ENCODE measurements around the gene MACO1. TPM values are rescaled to one million over a fixed set of nuclear protein-coding genes. Genes with fewer than 3 reads are reported as not detected.

MACO1 gene
- total and polyA plus RNA-seq, 4 donors, result 7.9 to 20.7 (median 13.6) TPM

DNA sequence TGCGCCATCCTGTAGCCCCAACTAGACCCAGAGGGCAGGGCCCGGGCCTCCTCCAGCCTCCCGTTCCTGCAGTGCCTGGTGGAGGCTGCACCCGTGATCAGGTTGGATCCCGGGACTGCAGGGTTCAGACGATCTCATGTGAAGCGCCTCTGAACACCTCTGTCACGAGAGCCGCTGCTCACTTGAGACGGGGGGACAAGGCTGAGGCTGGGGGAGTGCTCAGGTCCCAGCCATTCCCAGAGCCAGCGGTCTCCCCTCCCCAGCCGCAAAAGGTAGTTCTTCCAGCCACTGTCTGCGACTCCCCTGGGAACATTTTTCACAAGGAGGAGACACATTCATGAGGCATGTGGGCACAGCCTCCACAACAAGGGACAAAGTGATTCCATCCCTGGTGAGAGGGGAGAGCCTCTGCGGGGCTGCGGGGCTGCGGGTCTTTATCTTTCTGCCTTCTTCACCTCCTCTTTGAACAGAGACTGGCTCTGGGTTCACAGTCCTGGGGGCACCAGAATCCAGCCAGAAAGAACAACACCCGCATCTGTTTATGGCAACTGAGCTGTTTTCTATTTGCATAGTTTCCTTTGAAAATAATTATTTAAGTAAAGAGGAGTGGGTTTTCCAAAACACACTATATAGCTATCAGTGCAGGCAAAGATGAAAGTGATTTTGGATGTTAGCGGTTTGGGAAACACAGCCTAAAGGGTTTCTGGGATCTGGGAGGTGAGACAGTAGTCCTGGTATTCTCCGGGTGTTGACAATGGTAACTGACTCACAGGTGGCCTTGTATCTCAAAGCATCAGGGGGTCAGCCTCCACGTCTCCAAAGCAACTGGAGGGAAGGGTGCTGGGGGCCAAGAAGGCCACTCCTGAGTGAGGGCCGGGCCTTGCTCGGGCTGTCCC lies 99.7 kb downstream of the MACO1 start:
- no peak for DNase-seq
- Histone ChIP-seq H3K36me3 (ENCODE audit: control insufficient read depth in 4 of 4, insufficient read depth in 4 of 4, low read length in 4 of 4) (no peaks in the 10 kb centered on the region), H3K27me3 (ENCODE audit: control insufficient read depth in 3 of 3, insufficient read depth in 3 of 3, low read length in 2 of 3) (no peaks in the 10 kb centered on the region), H3K4me3 (no peak overlapping the region), H3K27ac (ENCODE audit: low read depth in 1 of 2, low read length in 1 of 2) (no peak overlapping the region), H3K9me3 (ENCODE audit: control insufficient read depth in 4 of 4, insufficient read depth in 3 of 4, low read length in 3 of 4) (peaks cover 0 to 3% (median under 1%) of the 10 kb centered on the region in 4 donors), H3K9ac (ENCODE audit: insufficient read depth in 1 of 2, low read length in 2 of 2) (no peak overlapping the region), H3K4me1 (ENCODE audit: control insufficient read depth in 5 of 5, insufficient read depth in 5 of 5, low read length in 5 of 5) (no peaks in the 10 kb centered on the region)
- ATAC-seq (ENCODE audit: insufficient read depth, low FRiP score), result no peak
- WGBS, 2 donors, result 93 to 96% methylated on average over 22 of the region's 22 CpGs
- TF ChIP-seq, protein P1, sequence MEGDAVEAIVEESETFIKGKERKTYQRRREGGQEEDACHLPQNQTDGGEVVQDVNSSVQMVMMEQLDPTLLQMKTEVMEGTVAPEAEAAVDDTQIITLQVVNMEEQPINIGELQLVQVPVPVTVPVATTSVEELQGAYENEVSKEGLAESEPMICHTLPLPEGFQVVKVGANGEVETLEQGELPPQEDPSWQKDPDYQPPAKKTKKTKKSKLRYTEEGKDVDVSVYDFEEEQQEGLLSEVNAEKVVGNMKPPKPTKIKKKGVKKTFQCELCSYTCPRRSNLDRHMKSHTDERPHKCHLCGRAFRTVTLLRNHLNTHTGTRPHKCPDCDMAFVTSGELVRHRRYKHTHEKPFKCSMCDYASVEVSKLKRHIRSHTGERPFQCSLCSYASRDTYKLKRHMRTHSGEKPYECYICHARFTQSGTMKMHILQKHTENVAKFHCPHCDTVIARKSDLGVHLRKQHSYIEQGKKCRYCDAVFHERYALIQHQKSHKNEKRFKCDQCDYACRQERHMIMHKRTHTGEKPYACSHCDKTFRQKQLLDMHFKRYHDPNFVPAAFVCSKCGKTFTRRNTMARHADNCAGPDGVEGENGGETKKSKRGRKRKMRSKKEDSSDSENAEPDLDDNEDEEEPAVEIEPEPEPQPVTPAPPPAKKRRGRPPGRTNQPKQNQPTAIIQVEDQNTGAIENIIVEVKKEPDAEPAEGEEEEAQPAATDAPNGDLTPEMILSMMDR (IDR thresholded peaks at IDR 0.05; ENCODE audit: control extremely low read depth, extremely low read depth), result no peak

DNA sequence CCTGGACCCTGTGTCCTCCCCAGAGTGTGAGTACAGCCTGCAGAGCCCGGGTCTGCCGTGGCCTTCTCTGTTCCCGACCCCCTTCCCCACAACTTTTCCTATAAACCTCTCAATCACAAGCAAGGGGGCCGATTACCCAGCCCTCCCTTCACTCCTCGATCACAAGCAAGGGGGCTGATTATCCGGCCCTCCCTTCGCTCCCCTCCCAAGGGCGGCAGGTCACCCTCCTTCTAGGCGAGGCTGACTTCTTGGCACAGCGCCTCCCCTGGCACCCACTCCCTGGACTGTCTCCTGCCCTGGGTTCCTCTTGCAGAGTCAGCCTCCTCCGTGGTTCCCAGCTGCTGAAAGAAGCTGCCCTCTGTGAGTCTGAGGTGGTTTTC lies 100.4 kb downstream of the MACO1 start:
- TF ChIP-seq, protein P1 (IDR thresholded peaks at IDR 0.05; ENCODE audit: control extremely low read depth, extremely low read depth), result no peak
- no peaks in the 10 kb centered on the region for H3K36me3 ChIP-seq (ENCODE audit: control insufficient read depth in 4 of 4, insufficient read depth in 4 of 4, low read length in 4 of 4)
- no peak overlapping the region for H3K27ac ChIP-seq (ENCODE audit: low read depth in 1 of 2, low read length in 1 of 2)
- ATAC-seq (ENCODE audit: insufficient read depth, low FRiP score) (no peak), DNase-seq (no peak)
- no peaks in the 10 kb centered on the region for H3K9me3 ChIP-seq (ENCODE audit: control insufficient read depth in 4 of 4, insufficient read depth in 3 of 4, low read length in 3 of 4)
- no peak overlapping the region for H3K4me3 ChIP-seq
- no peaks in the 10 kb centered on the region for H3K4me1 ChIP-seq (ENCODE audit: control insufficient read depth in 5 of 5, insufficient read depth in 5 of 5, low read length in 5 of 5)
- WGBS, 2 donors, result 78 to 83% methylated on average over 11 of the region's 11 CpGs
- H3K9ac ChIP-seq (ENCODE audit: insufficient read depth in 1 of 2, low read length in 2 of 2), result no peak overlapping the region
- no peaks in the 10 kb centered on the region for H3K27me3 ChIP-seq (ENCODE audit: control insufficient read depth in 3 of 3, insufficient read depth in 3 of 3, low read length in 2 of 3)

DNA sequence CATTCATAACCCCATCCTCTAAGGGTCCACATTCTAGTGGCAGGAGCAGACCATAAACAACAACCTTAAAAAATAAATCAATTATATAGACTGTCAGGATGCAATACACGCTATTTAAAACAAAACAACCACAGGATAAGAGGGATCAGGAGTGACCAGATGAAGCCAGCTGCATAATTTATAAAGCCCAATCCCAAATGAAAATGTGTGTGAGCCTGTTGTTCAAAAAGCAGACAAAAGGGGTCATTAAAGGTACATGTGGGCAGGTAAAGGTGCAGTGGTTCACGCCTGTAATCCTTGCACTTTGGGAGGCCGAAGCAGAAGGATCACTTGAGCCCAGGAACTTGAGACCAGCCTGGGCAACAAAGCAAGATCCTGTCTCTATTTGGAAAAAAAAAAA lies 102.3 kb downstream of the MACO1 start:
- no peaks in the 10 kb centered on the region for H3K36me3 ChIP-seq (ENCODE audit: control insufficient read depth in 4 of 4, insufficient read depth in 4 of 4, low read length in 4 of 4)
- no peak overlapping the region for H3K9ac ChIP-seq (ENCODE audit: insufficient read depth in 1 of 2, low read length in 2 of 2)
- 89 to 90% methylated on average over 3 of the region's 3 CpGs for WGBS, 2 donors
- no peak overlapping the region for H3K27ac ChIP-seq (ENCODE audit: low read depth in 1 of 2, low read length in 1 of 2)
- ATAC-seq (ENCODE audit: insufficient read depth, low FRiP score), result no peak
- H3K9me3 ChIP-seq (ENCODE audit: control insufficient read depth in 4 of 4, insufficient read depth in 3 of 4, low read length in 3 of 4), result no peaks in the 10 kb centered on the region
- no peak overlapping the region for H3K4me3 ChIP-seq
- no peaks in the 10 kb centered on the region for H3K4me1 ChIP-seq (ENCODE audit: control insufficient read depth in 5 of 5, insufficient read depth in 5 of 5, low read length in 5 of 5)
- TF ChIP-seq, protein P1 (IDR thresholded peaks at IDR 0.05; ENCODE audit: control extremely low read depth, extremely low read depth), result no peak
- DNase-seq, result no peak
- H3K27me3 ChIP-seq (ENCODE audit: control insufficient read depth in 3 of 3, insufficient read depth in 3 of 3, low read length in 2 of 3), result no peaks in the 10 kb centered on the region
